Fibroblast of lung (primary cell): ENCODE data around the gene CCDC194. TPM values are rescaled to one million over a fixed set of nuclear protein-coding genes. Genes with fewer than 3 reads are reported as not detected.
A peak's percentile ranks its signal among the peaks of the same experiment; 100 is the strongest.

Experiments used
- DNase-seq, 2 donors: peaks; one replicate each; pipeline versions ENCODE4 v3.0.0 to v3.0.0-alpha.2; 2010; ENCODE audit warnings: low read depth in 2 of 2
- H2AFZ ChIP-seq: 2 replicates; pipeline ENCODE4 v1.5.1; 2012; ENCODE audit warnings: low read length, control low read depth, inconsistent platforms
- H3K27ac ChIP-seq: 2 replicates; pipeline ENCODE4 v1.5.1; 2011; ENCODE audit warnings: low read length, control low read depth; ENCODE audit not compliant: insufficient read depth
- H3K27me3 ChIP-seq: 2 replicates; pipeline ENCODE4 v1.5.1; 2011; ENCODE audit warnings: mild to moderate bottlenecking, low read length; ENCODE audit not compliant: control insufficient read depth, insufficient read depth
- H3K36me3 ChIP-seq: 2 replicates; pipeline ENCODE4 v1.5.1; 2011; ENCODE audit warnings: low read length; ENCODE audit not compliant: control insufficient read depth, insufficient read depth
- H3K4me1 ChIP-seq: 2 replicates; pipeline ENCODE4 v1.5.1; 2011; ENCODE audit warnings: low read length; ENCODE audit not compliant: control insufficient read depth, insufficient read depth; ENCODE audit errors: extremely low read depth
- H3K4me2 ChIP-seq: 2 replicates; pipeline ENCODE4 v1.5.1; 2011; ENCODE audit warnings: low read length, control low read depth; ENCODE audit not compliant: insufficient read depth; ENCODE audit errors: extremely low read depth
- H3K4me3 ChIP-seq, 4 experiments: fragments of 200-600 bp in 1 of 4; sonication (generic) in 1 of 4; replicated peaks in 1 of 4; 2 replicates each; pipeline ENCODE4 v1.5.1; 2011 to 2016; ENCODE audit warnings: low read length in 4 of 4, low read depth in 3 of 4, mild to moderate bottlenecking in 3 of 4, control low read depth in 2 of 4, inconsistent platforms in 1 of 4, mixed read lengths in 1 of 4; ENCODE audit not compliant: insufficient read depth in 1 of 4; ENCODE audit errors: control extremely low read depth in 1 of 4
- H3K79me2 ChIP-seq: 2 replicates; pipeline ENCODE4 v1.5.1; 2012; ENCODE audit warnings: mild to moderate bottlenecking, low read length, inconsistent platforms; ENCODE audit not compliant: control insufficient read depth, insufficient read depth
- H3K9ac ChIP-seq: 2 replicates; pipeline ENCODE4 v1.5.1; 2011; ENCODE audit warnings: mild to moderate bottlenecking, low read length, control low read depth; ENCODE audit not compliant: insufficient read depth
- H3K9me3 ChIP-seq: 2 replicates; pipeline ENCODE4 v1.5.1; 2012; ENCODE audit warnings: low read depth, low read length; ENCODE audit not compliant: control insufficient read depth, insufficient read depth
- H4K20me1 ChIP-seq: 2 replicates; pipeline ENCODE4 v1.5.1; 2011; ENCODE audit warnings: low read length; ENCODE audit not compliant: control insufficient read depth, insufficient read depth; ENCODE audit errors: extremely low read depth
- EZH2 ChIP-seq: IDR thresholded peaks from 2 replicates; pipeline ENCODE4 v1.5.1; 2012; ENCODE audit warnings: low read length, control low read depth, mild to moderate bottlenecking; ENCODE audit errors: missing control alignments
- polyA minus RNA-seq: library from RNA; depleted of rRNA, polyadenylated mRNA; stranded (reverse); fragments of >200 nt; gene quantifications from 2 replicates; pipeline ENCODE4 v1.2.3, GENCODE V29; 2011; ENCODE audit warnings: low replicate concordance
- polyA plus RNA-seq, 2 donors: library from polyadenylated mRNA; depleted of rRNA in 1 of 2; stranded (reverse) in 1 of 2; unstranded in 1 of 2; fragments of >200 nt; gene quantifications; 2 replicates each; pipeline ENCODE4 v1.2.1, GENCODE V29; 2011 to 2012; ENCODE audit warnings: missing spikeins in 1 of 2
- total RNA-seq: library from RNA; depleted of rRNA; stranded (reverse); fragments of >200 nt; gene quantifications from 2 replicates; pipeline ENCODE4 v1.2.1, GENCODE V29; 2014
- TF ChIP-seq, protein P1 (sequence below), 2 donors: IDR thresholded peaks in 1 of 2; conservative IDR thresholded peaks in 1 of 2; 1 replicate in 1 of 2; 2 replicates in 1 of 2; pipeline ENCODE4 v1.5.1; 2011 to 2012; ENCODE audit warnings: low read length in 2 of 2, control low read depth in 1 of 2, inconsistent platforms in 1 of 2, low read depth in 1 of 2, mild to moderate bottlenecking in 1 of 2

CCDC194 gene, protein sequence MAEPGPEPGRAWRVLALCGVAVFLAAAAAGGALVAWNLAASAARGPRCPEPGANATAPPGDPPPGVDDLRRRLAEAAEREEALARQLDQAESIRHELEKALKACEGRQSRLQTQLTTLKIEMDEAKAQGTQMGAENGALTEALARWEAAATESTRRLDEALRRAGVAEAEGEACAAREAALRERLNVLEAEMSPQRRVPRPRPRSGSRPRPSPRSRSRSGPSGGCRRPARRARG
- total RNA-seq (not detected in 2 replicates), polyA plus RNA-seq (not detected in 2 replicates), polyA minus RNA-seq (not detected in 2 replicates)
- polyA plus RNA-seq (2012), result not detected in 2 replicates

DNA sequence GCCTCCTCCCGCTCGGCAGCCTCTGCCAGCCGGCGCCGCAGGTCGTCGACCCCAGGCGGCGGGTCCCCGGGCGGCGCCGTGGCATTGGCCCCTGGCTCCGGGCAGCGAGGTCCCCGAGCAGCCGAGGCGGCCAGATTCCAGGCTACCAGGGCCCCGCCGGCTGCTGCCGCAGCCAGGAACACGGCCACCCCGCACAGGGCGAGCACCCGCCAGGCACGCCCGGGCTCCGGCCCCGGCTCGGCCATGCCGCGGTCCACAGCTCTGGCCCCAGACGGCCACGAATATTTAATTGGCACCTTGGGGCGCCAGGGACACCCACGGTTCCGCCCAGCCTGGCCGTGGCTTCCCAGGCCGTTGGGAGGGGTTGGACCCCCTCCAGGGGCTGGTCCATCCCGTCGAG is at the start of gene CCDC194:
TSS of gene CCDC194 (minus strand) at position 283 of the 400 bp plus-strand sequence. CDS start at position 245, 38 bp downstream.
- Histone ChIP-seq H3K9ac (no peak within 1 kb of the TSS), H3K27ac (no peak within 1 kb of the TSS), H4K20me1 (no peaks in the 10 kb centered on the region), H3K4me1 (peaks cover 2% of the 10 kb centered on the region), H3K79me2 (no peaks in the 10 kb centered on the region), H3K4me3 (no peak within 1 kb of the TSS), H3K4me2 (no peak within 1 kb of the TSS), H3K27me3 (peaks cover 3% of the 10 kb centered on the region), H2AFZ (no peak within 1 kb of the TSS), H3K36me3 (no peaks in the 10 kb centered on the region), H3K9me3 (no peaks in the 10 kb centered on the region)
- no peak for DNase-seq
- TF ChIP-seq, protein P1, sequence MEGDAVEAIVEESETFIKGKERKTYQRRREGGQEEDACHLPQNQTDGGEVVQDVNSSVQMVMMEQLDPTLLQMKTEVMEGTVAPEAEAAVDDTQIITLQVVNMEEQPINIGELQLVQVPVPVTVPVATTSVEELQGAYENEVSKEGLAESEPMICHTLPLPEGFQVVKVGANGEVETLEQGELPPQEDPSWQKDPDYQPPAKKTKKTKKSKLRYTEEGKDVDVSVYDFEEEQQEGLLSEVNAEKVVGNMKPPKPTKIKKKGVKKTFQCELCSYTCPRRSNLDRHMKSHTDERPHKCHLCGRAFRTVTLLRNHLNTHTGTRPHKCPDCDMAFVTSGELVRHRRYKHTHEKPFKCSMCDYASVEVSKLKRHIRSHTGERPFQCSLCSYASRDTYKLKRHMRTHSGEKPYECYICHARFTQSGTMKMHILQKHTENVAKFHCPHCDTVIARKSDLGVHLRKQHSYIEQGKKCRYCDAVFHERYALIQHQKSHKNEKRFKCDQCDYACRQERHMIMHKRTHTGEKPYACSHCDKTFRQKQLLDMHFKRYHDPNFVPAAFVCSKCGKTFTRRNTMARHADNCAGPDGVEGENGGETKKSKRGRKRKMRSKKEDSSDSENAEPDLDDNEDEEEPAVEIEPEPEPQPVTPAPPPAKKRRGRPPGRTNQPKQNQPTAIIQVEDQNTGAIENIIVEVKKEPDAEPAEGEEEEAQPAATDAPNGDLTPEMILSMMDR (conservative IDR thresholded peaks at IDR 0.05 in 1 of 2, IDR thresholded peaks at IDR 0.05 in 1 of 2; ENCODE audit: low read depth in 1 of 2, low read length in 2 of 2), result no peak
- TF ChIP-seq EZH2, result no peak

DNA sequence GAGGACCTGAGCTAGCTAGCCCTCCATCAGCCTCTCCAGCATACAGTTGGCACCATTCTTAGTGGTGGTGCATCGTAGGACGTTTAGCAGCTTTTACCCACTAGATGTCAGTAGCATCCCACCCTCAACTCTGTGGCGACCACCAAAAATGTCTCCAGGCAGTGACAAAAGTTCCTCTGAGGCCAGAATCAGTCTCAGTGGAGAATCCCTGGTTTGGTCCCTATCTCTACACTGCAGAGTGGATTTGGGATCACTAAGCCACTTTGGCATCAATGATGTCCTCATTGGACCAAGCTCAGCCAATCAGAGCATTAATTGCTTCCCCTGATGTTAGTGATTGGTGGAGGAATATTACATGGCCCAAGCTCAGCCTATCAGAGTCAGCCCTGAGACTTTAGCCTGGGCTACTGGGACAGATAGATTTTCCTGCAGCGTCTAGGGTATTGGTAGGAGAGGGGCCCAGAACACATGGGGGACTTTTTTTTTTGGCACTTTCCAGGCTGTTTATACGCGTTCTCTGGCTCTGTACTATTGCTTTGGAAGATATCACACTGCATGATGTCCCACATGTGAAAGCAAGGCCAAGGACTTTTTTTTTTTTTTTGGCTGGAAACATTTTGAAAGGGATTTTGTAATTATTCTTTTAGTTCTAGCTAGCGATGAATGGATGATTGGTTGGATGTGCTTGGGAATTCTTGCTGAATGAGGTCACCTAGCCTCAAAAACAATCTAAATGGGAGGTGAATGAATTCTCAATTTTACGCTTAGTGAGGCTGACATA is 47.4 kb upstream of the CCDC194 start:
- peak in 1 of 2 donors; percentile 71 for DNase-seq
- H3K4me2 ChIP-seq, result no peak overlapping the region
- no peaks in the 10 kb centered on the region for H3K36me3 ChIP-seq
- H3K27ac ChIP-seq, result no peak overlapping the region
- no peaks in the 10 kb centered on the region for H3K79me2 ChIP-seq
- no peaks in the 10 kb centered on the region for H3K9me3 ChIP-seq
- H3K4me3 ChIP-seq, result no peak overlapping the region
- no peaks in the 10 kb centered on the region for H4K20me1 ChIP-seq
- no peak overlapping the region for H3K9ac ChIP-seq
- H3K4me1 ChIP-seq, result no peaks in the 10 kb centered on the region
- TF ChIP-seq, protein P1 (conservative IDR thresholded peaks at IDR 0.05 in 1 of 2, IDR thresholded peaks at IDR 0.05 in 1 of 2; ENCODE audit: low read depth in 1 of 2, low read length in 2 of 2), result peak; percentile 24 to 49
- no peak for TF ChIP-seq EZH2
- H3K27me3 ChIP-seq, result peaks cover 3% of the 10 kb centered on the region
- no peak overlapping the region for H2AFZ ChIP-seq

DNA sequence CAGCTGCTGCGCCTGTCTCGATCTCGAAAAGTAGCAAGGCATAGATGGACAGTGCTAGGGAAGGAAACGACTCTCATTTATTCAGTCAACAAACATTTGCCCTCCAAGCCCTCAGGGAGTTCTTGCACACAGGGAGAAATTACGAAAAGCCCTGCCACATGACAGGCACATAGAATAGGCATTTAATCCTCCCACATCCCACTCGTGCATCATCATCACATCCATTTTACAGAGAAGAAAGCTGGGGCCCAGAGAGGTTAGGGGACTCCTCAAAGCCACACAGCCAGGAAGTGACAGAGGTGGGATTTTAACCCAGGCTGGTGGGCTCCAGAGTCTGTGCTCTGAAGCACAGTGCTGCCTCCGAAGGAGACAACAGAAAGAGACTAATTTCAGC is 42.9 kb upstream of the CCDC194 start:
- Histone ChIP-seq H3K27me3 (no peaks in the 10 kb centered on the region), H3K9me3 (no peaks in the 10 kb centered on the region), H4K20me1 (no peaks in the 10 kb centered on the region), H3K36me3 (no peaks in the 10 kb centered on the region), H3K4me2 (no peak overlapping the region), H3K9ac (no peak overlapping the region), H3K27ac (no peak overlapping the region), H3K4me1 (no peaks in the 10 kb centered on the region), H3K79me2 (no peaks in the 10 kb centered on the region), H3K4me3 (no peak overlapping the region), H2AFZ (no peak overlapping the region)
- TF ChIP-seq, protein P1 (conservative IDR thresholded peaks at IDR 0.05 in 1 of 2, IDR thresholded peaks at IDR 0.05 in 1 of 2; ENCODE audit: low read depth in 1 of 2, low read length in 2 of 2), result no peak
- TF ChIP-seq EZH2, result no peak
- DNase-seq, result no peak
